Measurements from ENCODE around the gene ABHD4.
"Not testable (repeated sequence)": the region's sequence is repeated elsewhere in the genome, so short reads cannot be mapped to it uniquely, and the experiment has no call there.

Gene ABHD4

DNA sequence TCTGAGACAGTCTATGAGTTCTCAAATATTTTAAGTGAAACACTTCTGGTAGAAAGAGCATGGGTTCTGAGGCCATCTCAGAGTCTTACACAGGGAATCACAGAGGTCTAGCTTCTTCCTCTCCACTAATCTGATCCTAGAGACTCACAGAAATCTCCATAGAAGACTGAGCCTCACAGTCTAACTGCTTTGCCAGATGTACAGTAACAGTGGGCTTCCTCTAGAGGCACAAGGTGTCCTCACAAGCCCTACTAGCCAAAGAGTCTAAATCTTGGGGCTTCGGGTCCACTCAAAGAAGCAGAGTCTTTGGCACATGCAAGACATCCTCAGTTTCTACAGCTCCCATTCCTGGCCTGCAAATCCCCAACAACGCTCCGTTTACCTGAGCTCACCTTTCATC lies 32.0 kb downstream of the ABHD4 start:
- DNase-seq = no peak

DNA sequence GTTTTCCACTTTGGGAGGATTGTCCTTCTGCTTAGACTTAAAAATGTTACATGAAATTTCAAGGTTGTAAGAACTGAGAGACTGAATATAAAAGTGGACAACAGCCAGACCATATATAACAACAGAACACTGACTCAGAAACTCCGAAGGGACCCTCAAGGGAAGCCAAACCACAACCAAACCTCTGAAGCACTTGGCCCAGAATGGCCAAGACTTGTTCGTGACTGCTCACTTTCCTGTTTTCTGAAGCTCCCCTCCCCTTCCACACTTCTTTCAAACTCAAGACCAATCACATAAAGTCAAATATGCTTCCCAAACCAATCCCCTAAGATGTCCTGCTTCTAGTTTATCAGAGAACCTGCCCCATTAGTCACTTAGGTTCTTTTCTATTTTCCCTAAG lies 32.4 kb downstream of the ABHD4 start:
- DNase-seq = no peak

DNA sequence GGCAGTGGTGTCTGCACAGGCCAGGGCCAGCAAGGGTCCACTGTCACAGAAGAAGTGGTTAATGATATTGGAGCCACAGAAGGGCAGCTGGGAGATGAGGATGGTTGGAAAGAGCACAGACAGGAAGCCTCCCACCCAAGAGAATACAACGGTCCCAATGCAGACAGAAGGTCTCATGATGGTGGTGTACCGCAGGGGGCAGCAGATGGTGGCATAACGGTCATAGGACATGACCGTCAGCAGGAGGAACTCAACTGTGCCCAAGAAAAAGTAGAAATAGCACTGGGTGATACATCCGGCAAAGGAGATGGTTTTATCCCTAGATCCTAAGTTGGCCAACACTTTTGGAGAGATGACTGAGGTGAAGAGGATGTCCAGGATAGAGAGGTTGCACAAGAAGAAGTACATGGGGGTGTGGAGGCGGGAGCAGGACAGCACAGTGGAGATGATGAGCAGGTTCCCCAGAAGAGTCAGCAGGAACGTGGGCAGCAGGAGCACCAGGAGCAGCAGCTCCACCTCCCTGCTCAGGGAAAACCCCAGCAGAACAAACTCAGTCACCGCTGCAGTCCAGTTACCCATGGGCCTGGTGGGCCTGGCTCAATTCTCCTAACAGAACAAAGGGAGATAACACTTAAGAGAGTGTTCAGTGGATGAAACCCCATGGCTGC lies 36.3 kb downstream of the ABHD4 start:
- DNase-seq = no peak

DNA sequence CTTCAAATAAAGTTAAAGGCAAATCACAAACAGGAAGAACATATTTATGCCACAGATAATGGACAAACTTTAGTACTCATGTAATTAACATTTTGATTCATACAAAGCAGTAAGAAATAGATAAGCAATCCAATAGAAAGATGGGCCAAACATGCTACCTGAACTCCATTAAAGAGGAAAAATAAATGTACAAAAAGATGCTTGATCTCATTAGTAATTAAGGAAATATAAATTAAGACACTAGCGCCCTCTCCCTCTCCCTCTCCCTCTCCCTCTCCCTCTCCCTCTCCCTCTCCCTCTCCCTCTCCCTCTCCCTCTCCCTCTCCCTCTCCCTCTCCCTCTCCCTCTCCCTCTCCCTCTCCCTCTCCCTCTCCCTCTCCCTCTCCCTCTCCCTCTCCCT lies 37.9 kb downstream of the ABHD4 start:
- not testable (repeated sequence) for DNase-seq

DNA sequence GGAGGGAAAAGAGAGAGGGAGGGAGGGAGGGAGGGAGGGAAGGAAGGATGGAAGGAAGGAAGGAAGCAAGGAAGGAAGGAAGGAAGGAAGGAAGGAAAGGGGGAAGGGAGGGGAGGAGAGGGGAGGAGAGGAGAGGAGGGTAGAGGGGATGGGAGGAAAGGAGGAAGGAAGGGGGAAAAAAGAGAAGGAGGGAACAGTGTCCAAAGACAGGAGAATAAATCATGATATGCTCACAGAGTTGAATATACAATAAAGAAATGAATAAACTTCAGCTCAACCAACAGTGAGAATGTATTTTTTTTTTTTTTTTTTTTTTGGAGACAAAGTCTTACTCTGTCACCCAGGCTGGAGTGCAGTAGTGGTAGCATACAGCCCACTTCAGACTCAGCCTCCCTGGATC lies 42.1 kb downstream of the ABHD4 start:
- DNase-seq = no peak

DNA sequence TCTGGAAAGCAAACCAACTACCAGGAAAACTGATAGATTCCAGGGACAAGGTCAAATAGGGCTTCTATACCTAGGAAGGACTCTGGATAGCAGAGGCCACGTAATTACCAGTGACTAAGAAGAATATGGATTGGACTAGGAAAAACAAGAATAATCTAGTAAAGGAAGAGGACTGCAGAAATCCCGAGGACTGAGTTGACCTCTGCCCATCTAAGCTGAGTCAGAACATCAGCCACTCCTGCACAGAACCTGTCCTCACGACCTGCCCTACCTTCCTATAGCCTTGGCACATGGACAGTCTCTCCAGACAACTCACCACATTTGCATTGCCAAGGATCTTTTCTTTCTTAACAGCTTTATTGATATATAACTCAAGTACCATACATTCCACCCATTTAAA lies 43.7 kb downstream of the ABHD4 start:
- DNase-seq = no peak

DNA sequence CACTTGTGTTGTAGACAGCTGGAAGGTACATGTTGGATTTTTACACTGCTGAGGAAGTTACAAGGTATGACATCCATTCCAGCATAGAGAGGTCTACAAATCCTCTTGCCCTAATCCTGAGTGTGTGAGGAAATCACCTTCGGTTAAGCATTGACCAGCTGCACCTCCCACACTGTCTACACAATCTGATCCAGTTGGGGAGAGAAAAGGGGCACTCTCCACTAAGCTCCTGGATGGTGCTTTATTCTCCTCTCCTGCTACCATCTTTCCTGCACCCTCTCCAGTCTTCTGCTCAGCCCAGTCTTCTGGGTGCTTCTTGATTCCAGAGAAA lies 46.2 kb downstream of the ABHD4 start, which contains the start of gene OR6J1:
Gene OR6J1, minus strand, starts transcription at position 48 of the 331 bp plus-strand sequence. CDS start 9,541 bp downstream, outside the sequence.
- no peak for DNase-seq

DNA sequence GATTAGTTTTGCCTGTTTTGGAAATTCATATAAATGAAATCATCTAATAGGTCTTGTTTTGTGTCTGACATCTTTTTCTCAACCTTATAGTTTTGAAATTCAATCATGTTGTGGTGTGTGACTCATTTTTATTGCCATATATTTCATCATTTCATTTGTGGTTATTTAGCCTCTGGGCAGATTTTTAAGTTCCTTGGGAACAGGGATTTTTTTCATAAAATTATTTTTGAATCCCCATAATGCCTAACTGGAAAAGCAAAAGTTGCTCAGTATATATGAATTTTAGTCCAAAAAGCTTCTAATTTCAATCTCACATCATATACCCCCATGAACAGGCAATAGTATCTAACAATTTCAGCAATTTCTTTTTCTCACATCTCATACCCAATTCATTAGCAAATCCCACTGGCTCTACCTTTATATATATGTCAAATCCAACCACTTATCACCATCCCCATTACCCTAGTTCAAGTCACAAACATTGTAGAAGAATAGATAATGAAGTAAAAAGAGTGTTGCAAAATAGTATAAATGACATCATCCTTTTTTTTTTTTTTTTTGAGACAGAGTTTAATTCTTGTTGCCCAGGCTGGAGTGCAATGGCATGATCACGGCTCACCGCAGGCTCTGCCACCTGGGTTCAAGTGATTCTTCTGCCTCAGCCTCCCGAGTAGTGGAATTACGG lies 48.6 kb downstream of the ABHD4 start:
- peak; percentile 67 for DNase-seq

DNA sequence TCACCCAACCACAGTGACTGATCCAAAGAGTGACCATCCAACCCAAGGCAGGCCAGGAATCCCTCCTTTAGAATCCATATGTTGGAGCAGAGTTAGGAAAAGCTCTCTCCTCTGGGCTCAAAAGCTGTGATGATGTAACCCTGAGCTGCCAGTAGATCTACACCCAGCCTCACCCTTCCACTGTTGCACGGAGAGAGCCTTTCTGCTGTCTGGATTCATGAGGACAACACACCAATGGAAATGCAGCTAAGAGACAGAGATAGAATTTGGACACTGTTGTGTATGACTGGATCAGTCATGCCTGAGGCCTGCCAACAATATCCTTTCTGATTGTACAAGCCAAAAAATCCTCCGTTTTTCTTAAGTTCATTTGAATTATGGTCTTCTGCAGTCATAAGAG lies 50.4 kb downstream of the ABHD4 start:
- no peak for DNase-seq

DNA sequence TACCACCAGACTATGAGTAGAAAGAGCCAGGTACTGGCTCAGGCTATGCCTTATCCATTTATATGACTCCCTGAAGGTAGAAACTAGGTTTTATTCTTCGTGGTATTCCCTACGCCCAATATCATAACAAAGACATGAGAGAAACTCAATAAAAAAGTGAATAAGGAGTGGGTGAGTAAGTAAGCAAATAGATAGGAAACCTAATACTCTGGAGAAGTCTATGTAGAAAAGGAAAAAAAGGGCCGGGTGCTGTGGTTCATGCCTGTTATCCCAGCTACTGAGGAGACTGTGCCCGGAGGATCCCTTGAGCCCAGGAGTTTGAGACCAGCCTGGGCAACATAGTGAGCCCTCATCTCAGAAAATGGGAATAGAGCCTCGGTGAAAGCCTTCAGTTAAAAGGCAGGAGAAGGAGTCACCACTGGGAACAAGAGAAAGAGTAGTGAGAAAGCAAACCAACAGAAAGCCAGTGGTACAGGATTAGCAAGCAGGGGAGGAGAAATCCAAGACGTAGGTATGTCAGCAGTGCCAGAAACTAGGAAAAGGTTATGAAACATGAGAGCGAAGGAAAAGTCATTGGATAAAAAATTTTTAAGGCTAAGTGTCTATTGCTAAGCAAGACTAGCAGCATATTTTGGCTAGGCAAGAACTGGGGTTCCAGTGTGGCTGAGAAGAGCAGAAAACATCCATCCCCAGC lies 52.1 kb downstream of the ABHD4 start:
- DNase-seq = no peak

DNA sequence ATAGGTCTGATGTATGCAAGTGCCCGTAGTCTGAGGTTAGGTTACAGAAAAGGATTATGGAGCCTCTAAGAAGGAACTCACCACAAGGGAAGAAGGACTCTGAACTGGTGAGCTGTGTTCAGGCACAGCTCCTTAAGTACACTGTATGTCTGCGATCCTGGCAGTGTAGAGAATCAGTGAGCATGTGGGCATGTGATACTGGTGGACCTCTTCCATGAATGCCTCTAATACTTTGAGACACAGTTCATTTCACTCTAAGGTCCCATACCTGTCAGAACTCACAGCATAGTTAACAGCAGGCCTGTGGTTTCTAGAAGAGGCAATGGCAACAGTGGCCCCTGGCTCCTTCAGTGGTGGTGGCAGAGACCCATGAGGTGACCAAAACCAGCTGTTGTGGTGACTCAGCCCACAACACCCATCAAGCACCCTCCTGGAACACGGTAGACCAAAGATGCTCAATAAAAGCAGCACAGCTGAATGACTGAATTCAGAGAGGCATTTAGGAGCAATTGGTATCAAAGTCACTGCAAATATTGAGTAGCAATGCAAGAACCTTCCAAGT lies 52.9 kb downstream of the ABHD4 start:
- peak; percentile 83 for DNase-seq

DNA sequence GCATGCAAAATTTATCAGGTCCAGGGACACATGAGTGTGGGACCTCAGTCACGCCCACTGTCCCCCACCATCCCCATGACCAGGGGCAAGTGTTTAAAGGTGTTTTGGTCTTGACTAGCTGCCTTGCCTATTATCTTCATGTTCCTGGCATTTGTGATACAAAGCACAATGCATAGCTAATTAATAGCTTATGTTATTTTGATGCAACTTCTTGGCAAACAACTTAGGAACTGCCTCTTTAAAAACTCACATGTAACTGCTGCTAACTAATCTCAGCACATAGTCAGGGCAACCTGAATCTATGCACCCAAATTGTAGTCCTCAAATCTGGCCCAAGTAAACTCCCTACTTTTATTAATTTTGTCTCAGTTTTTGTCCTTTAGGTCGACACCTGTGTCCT lies 53.5 kb downstream of the ABHD4 start:
- no peak for DNase-seq

DNA sequence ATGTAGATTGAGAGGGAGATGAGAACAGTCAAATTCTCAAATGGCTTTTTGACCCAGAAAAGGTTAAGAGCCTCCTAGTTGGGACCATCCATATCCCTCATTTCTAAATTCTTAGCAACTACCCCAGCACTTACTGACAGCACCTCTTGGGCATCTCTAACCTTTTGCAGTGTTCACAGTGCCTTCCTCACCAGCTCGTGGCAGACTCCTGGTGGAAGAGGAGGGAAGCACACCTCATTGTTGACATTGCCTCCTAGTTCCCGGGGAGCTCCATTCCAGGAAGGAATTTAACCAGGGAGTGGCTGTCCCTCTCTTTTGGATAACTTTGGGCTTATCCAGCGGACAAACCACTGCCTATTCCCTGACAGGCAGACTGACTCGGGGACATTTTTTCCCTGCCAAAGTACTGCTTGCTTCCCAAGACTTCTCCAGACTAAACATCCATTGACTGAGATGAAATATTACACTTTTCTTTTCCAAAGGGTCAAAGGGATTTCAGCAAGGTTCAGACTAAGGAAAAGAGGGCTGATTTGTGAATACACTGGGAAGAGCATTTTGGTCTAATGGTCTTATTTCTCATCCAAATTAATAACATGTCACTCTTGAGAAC lies 55.0 kb downstream of the ABHD4 start:
- peak; percentile 75 for DNase-seq

DNA sequence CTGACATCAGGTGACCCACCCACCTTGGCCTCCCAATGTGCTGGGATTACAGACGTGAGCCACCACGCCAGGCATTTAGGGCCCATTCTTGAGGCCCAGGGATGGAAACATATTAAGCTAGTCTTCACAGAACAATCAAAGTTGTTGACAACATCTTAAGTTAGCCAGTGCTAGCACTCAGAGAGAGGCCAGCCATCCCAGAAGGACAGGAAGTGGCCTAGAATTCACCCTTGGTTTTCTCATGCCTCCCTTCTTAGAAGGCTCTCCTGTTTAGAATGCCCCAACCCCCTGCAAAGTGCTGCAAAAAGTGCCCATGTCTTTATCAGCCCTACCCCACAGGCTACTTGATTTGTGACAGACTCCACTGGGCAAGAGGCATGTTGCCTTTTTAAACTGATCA lies 58.1 kb downstream of the ABHD4 start:
- DNase-seq = no peak

DNA sequence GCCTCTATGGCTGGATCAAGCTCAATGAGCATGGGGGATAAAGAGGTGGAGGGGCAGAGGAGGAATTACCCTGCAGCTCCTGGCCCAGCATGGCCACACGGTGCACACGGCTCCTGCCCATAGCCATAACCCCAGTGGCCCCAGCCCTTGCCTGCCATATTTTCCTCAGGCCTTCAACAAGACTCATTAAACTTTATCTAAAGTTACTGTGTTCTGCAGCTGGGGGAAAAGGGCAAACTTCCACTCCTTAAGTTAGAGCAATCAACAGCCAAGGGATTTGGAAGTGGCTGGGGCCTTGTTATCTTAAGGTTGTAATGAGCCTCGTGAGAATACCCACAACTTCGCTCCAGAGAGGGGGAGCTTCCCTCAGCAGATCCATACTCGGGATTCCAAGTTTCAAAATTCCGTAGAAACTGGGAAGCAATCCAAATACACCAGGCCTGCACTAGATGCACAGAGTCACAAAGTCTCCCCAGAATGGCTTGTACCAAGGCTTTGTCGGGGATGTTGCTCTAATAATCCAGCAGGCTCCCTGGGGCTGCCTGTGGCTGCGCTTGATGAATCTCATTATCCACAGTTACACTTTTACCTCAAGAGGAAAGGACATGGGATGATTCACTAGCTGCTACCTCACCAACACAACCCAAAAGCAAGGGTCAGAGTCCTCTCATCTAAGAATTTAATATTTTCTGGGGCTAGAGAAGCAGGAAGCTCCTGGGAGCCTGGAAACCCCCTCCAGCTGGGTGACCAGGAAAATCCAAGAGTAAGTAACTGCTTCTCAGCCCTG lies 59.0 kb downstream of the ABHD4 start:
- DNase-seq = no peak

DNA sequence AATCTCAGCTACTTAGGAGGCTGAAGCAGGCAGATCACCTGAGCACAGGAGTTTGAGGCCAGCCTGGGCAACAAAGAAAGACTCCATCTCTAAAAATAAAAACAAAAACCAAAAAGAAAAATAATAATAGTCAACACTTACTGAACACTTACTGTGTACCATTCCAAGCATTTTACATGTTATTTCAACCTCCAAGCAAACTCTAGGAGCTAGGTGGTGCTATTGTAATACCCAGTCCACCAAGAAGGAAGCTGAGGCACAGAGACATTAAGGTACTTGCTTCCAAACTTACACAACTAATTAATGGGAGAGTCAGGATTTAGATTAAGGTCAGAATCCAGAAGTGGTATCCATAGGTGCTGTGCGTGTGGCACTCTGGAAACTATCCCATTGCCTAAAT lies 59.8 kb downstream of the ABHD4 start:
- DNase-seq = peak; percentile 59

DNA sequence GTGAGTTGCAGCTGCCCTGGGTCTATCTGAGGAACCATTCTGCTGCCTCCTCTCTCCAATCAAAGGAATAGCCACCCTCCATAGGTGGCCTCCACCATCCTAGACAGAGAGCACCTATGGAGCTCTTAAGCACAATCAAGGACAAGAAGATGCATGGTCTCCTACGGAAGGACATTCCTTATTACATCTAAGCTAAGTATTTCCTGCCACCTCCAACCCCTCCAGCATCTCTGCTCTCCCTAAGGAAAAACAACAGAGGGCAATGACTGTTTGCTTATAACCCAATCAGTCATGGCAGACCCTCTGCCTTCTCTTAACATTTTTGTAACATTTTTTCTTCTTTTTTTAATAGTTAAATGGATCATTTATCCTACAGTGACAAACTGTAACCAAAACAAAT lies 60.8 kb downstream of the ABHD4 start:
- DNase-seq = no peak

DNA sequence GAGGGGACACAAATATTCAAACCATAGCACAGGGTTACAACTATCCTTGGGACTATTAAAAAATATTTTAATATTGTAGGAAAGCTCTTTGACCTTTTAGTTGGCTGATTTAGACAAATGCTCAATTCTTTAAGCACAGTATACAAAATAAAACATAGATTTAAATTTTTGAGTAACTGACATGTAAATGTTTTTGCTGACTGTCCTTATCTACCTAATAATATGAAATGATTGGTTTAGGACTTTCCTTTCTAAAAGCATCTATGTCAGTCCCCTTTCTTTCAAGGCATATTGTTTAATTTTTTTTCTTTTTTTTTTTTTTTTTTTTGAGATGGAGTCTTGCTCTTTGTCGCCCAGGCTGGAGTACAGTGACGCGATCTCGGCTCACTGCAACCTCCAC lies 62.6 kb downstream of the ABHD4 start:
- DNase-seq = no peak

Measured in OCI-M1 (cell line).